Memory B cell (primary cell): ENCODE data around the gene TXNDC11.

Experiments used
- ATAC-seq: fragments of 150-1000 bp; cut with Tn5 transposase; 2 replicates; pipeline ENCODE4 v1.10.0; 2021; ENCODE audit warnings: low read depth, mild to moderate bottlenecking, moderate library complexity
- DNase-seq, 2 donors: peaks; one replicate each; pipeline ENCODE4 v3.0.0; 2022; ENCODE audit warnings: low spot score in 2 of 2
- H3K27ac Mint-ChIP-seq: one replicate; pipeline ENCODE4 v1.8.0; 2022; ENCODE audit warnings: mild to moderate bottlenecking, moderate library complexity, mixed read lengths
- H3K27me3 Mint-ChIP-seq: one replicate; pipeline ENCODE4 v1.8.0; 2022; ENCODE audit warnings: mixed read lengths
- H3K36me3 Mint-ChIP-seq: one replicate; pipeline ENCODE4 v1.8.0; 2022; ENCODE audit warnings: mild to moderate bottlenecking, mixed read lengths
- H3K4me1 Mint-ChIP-seq: one replicate; pipeline ENCODE4 v1.8.0; 2022; ENCODE audit warnings: mixed read lengths
- H3K4me3 Mint-ChIP-seq: one replicate; pipeline ENCODE4 v1.8.0; 2022; ENCODE audit warnings: mild to moderate bottlenecking, moderate library complexity, mixed read lengths
- H3K9me3 Mint-ChIP-seq: one replicate; pipeline ENCODE4 v1.8.0; 2022; ENCODE audit warnings: mixed read lengths

The TXNDC11 gene

GRCh38 chr16:11685844-11686618 is 56.6 kb downstream of the TXNDC11 start:
- ATAC-seq: no peak
- peak overlapping the region; percentile 78 for H3K27ac Mint-ChIP-seq
- H3K27me3 Mint-ChIP-seq: no peaks in the 10 kb centered on the region
- H3K36me3 Mint-ChIP-seq: peaks cover 22% of the 10 kb centered on the region
- H3K4me3 Mint-ChIP-seq: no peak overlapping the region
- no peak for DNase-seq
- H3K4me1 Mint-ChIP-seq: peaks cover 40% of the 10 kb centered on the region
- no peaks in the 10 kb centered on the region for H3K9me3 Mint-ChIP-seq

- H3K4me3 Mint-ChIP-seq: no peak overlapping the region
- peaks cover 19% of the 10 kb centered on the region for H3K36me3 Mint-ChIP-seq
- H3K27ac Mint-ChIP-seq: peak overlapping the region; percentile 99
- ATAC-seq: no peak
- H3K9me3 Mint-ChIP-seq: no peaks in the 10 kb centered on the region
- no peaks in the 10 kb centered on the region for H3K27me3 Mint-ChIP-seq
- DNase-seq: no peak
- H3K4me1 Mint-ChIP-seq: peaks cover 47% of the 10 kb centered on the region
Observed at GRCh38 chr16:11684231-11685025, 58.2 kb downstream of the TXNDC11 start.

- Mint-ChIP-seq H3K4me1 (peaks cover 47% of the 10 kb centered on the region), H3K27ac (peak overlapping the region; percentile 99), H3K4me3 (peak overlapping the region; percentile 71), H3K27me3 (no peaks in the 10 kb centered on the region), H3K36me3 (peaks cover 22% of the 10 kb centered on the region), H3K9me3 (no peaks in the 10 kb centered on the region)
- ATAC-seq (no peak), DNase-seq (no peak)
Observed at GRCh38 chr16:11683145-11683544, 59.5 kb downstream of the TXNDC11 start.

GRCh38 chr16:11682655-11683096 is 60.0 kb downstream of the TXNDC11 start:
- peak overlapping the region; percentile 99 for H3K27ac Mint-ChIP-seq
- DNase-seq (peak in 1 of 2 donors; percentile 59), ATAC-seq (peak; percentile 55)
- H3K4me1 Mint-ChIP-seq: peaks cover 49% of the 10 kb centered on the region
- peaks cover 18% of the 10 kb centered on the region for H3K36me3 Mint-ChIP-seq
- H3K4me3 Mint-ChIP-seq: peak overlapping the region; percentile 71
- no peaks in the 10 kb centered on the region for H3K27me3 Mint-ChIP-seq
- H3K9me3 Mint-ChIP-seq: no peaks in the 10 kb centered on the region

GRCh38 chr16:11681976-11682654 is 60.5 kb downstream of the TXNDC11 start:
- H3K4me1 Mint-ChIP-seq: peaks cover 50% of the 10 kb centered on the region
- DNase-seq (peak; percentile 59 to 63), ATAC-seq (peak; percentile 76)
- H3K27me3 Mint-ChIP-seq: no peaks in the 10 kb centered on the region
- no peaks in the 10 kb centered on the region for H3K9me3 Mint-ChIP-seq
- peak overlapping the region; percentile 99 for H3K27ac Mint-ChIP-seq
- peaks cover 16% of the 10 kb centered on the region for H3K36me3 Mint-ChIP-seq
- H3K4me3 Mint-ChIP-seq: peak overlapping the region; percentile 71

GRCh38 chr16:11681556-11681955 is 61.1 kb downstream of the TXNDC11 start:
- H3K27me3 Mint-ChIP-seq: no peaks in the 10 kb centered on the region
- peak overlapping the region; percentile 71 for H3K4me3 Mint-ChIP-seq
- H3K27ac Mint-ChIP-seq: peak overlapping the region; percentile 99
- peak in 1 of 2 donors; percentile 35 for DNase-seq
- no peaks in the 10 kb centered on the region for H3K9me3 Mint-ChIP-seq
- peaks cover 54% of the 10 kb centered on the region for H3K4me1 Mint-ChIP-seq
- H3K36me3 Mint-ChIP-seq: peaks cover 13% of the 10 kb centered on the region
- ATAC-seq: peak; percentile 50

- Mint-ChIP-seq H3K27ac (peak overlapping the region; percentile 99), H3K4me1 (peaks cover 63% of the 10 kb centered on the region), H3K4me3 (peak overlapping the region; percentile 40)
Observed at GRCh38 chr16:11679941-11680911, 62.4 kb downstream of the TXNDC11 start.

GRCh38 chr16:11679250-11679649 is 63.4 kb downstream of the TXNDC11 start:
- no peak for ATAC-seq
- H3K27me3 Mint-ChIP-seq: no peaks in the 10 kb centered on the region
- no peak for DNase-seq
- peak overlapping the region; percentile 19 for H3K4me3 Mint-ChIP-seq
- peaks cover 71% of the 10 kb centered on the region for H3K4me1 Mint-ChIP-seq
- peaks cover 12% of the 10 kb centered on the region for H3K36me3 Mint-ChIP-seq
- H3K27ac Mint-ChIP-seq: peak overlapping the region; percentile 99
- no peaks in the 10 kb centered on the region for H3K9me3 Mint-ChIP-seq

More at GRCh38 chr16:11679941-11680911, 62.4 kb downstream of the TXNDC11 start:
- no peak for DNase-seq
- H3K36me3 Mint-ChIP-seq: peaks cover 16% of the 10 kb centered on the region
- no peaks in the 10 kb centered on the region for H3K27me3 Mint-ChIP-seq
- no peaks in the 10 kb centered on the region for H3K9me3 Mint-ChIP-seq
- peak; percentile 20 for ATAC-seq

- Mint-ChIP-seq H3K4me1 (peaks cover 78% of the 10 kb centered on the region), H3K4me3 (peak overlapping the region; percentile 81), H3K36me3 (peaks cover 9% of the 10 kb centered on the region), H3K27ac (peak overlapping the region; percentile 84), H3K27me3 (no peaks in the 10 kb centered on the region), H3K9me3 (no peaks in the 10 kb centered on the region)
- no peak for DNase-seq
- ATAC-seq: no peak
Observed at GRCh38 chr16:11677959-11678881, 64.4 kb downstream of the TXNDC11 start.

- H3K27me3 Mint-ChIP-seq: no peaks in the 10 kb centered on the region
- ATAC-seq: no peak
- H3K4me1 Mint-ChIP-seq: peaks cover 79% of the 10 kb centered on the region
- H3K36me3 Mint-ChIP-seq: peaks cover 12% of the 10 kb centered on the region
- no peak for DNase-seq
- H3K27ac Mint-ChIP-seq: peak overlapping the region; percentile 84
- H3K4me3 Mint-ChIP-seq: peak overlapping the region; percentile 81
- no peaks in the 10 kb centered on the region for H3K9me3 Mint-ChIP-seq
Observed at GRCh38 chr16:11677451-11677951, 65.2 kb downstream of the TXNDC11 start.

GRCh38 chr16:11676799-11677198 is 65.9 kb downstream of the TXNDC11 start:
- Mint-ChIP-seq H3K4me1 (peaks cover 79% of the 10 kb centered on the region), H3K4me3 (peak overlapping the region; percentile 81), H3K36me3 (peaks cover 13% of the 10 kb centered on the region), H3K9me3 (no peaks in the 10 kb centered on the region), H3K27ac (peak overlapping the region; percentile 84), H3K27me3 (no peaks in the 10 kb centered on the region)
- DNase-seq (no peak), ATAC-seq (no peak)
